HG03039 (cell line): ENCODE results near the gene WRNIP1.

Experiments used
- ATAC-seq: cut with Tn5 transposase; IDR thresholded peaks from one replicate; pipeline ENCODE4 v1.9.1; 2021; ENCODE audit warnings: mild to moderate bottlenecking, moderate library complexity; ENCODE audit not compliant: unreplicated experiment

WRNIP1 gene

DNA sequence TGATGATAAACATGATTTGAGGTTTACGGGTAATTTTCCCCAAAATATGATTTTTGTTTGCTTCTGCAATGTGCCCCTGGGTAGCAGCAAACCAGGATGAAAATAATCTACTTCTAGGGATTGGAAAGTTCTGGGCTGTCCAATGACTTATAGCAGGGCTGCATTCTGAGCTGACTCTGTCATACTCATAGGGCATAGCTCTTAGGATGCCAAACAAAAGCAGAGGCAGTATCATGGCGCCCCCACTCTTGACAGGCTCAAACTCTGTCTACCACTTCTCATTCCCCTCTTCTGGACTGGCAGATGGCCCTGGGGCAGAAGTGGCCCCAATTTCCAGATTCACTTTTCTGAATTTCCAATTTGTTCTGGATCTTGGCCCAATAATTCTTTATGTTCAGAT lies 66.2 kb downstream of the WRNIP1 start:
- no peak for ATAC-seq

DNA sequence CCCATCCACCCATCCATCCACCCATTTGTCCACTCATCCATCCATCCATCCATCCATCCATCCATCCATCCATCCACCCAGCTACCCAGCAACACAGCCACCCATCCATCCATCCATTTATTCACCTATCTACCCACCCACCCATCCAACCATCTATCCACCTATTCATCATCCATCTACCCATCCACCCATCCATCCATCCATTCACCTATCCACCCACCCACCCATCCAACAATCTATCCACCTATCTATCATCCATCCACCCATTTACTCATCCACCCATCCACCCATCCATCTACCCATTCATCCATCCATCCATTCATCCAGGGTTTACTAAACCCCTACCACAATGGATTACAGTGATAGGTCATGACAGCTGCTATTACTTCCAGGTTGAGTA lies 69.1 kb downstream of the WRNIP1 start:
- no peak for ATAC-seq
